Prostate gland (tissue), 2 donors: ENCODE data around the gene PRKAG2.

Source experiments
- CTCF ChIP-seq, 4 experiments: fragments of 200-600 bp in 2 of 4; fragments of 450-650 bp in 2 of 4; sonication (generic) in 2 of 4; IDR thresholded peaks; 1 replicate in 3 of 4; 2 replicates in 1 of 4; pipeline ENCODE4 v1.5.1; 2016 to 2019; ENCODE audit warnings: antibody characterized with exemption in 4 of 4, mild to moderate bottlenecking in 2 of 4, moderate library complexity in 2 of 4
- POLR2A ChIP-seq: fragments of 450-650 bp; IDR thresholded peaks from one replicate; pipeline ENCODE4 v1.6.1; 2016; ENCODE audit warnings: antibody characterized with exemption, mild to moderate bottlenecking
- POLR2AphosphoS5 ChIP-seq: sonication (generic); formaldehyde crosslinking; IDR thresholded peaks from one replicate; pipeline ENCODE4 v1.6.1; 2017; ENCODE audit warnings: antibody characterized with exemption

- TF ChIP-seq CTCF (IDR thresholded peaks at IDR 0.05), result no peak
- TF ChIP-seq POLR2AphosphoS5, result no peak
- no peak for TF ChIP-seq POLR2A
Observed at GRCh38 chr7:151833691-151834090, 43.2 kb downstream of the PRKAG2 start.
